ENCODE results near the gene COL4A6. TPM values are rescaled to one million over a fixed set of nuclear protein-coding genes. Genes with fewer than 3 reads are reported as not detected.

COL4A6 gene
- total and polyA plus RNA-seq, 4 donors, result 10.7 to 39.4 (median 12.1) TPM

- Histone ChIP-seq H3K27ac (ENCODE audit: low read depth, low read length) (no peak overlapping the region), H3K4me1 (ENCODE audit: control insufficient read depth, insufficient read depth, low read length) (peaks cover 4% of the 10 kb centered on the region), H3K4me3 (ENCODE audit: low read depth, low read length) (no peak overlapping the region), H3K36me3 (ENCODE audit: control insufficient read depth, insufficient read depth, low read length) (no peaks in the 10 kb centered on the region), H3K27me3 (ENCODE audit: control insufficient read depth, insufficient read depth, low read length) (peaks cover 5% of the 10 kb centered on the region), H3K9me3 (ENCODE audit: control insufficient read depth, insufficient read depth, low read length) (no peaks in the 10 kb centered on the region)
- 79% methylated on average over 18 of the region's 18 CpGs for WGBS (ENCODE audit: insufficient coverage)
- DNase-seq (ENCODE audit: low read depth in 4 of 6, low spot score in 6 of 6), result no peak
Measured at GRCh38 chrX:108298165-108298602, 140.0 kb downstream of the COL4A6 start.

- H3K4me1 ChIP-seq (ENCODE audit: control insufficient read depth, insufficient read depth, low read length), result peaks cover 4% of the 10 kb centered on the region
- H3K4me3 ChIP-seq (ENCODE audit: low read depth, low read length), result no peak overlapping the region
- no peaks in the 10 kb centered on the region for H3K36me3 ChIP-seq (ENCODE audit: control insufficient read depth, insufficient read depth, low read length)
- H3K9me3 ChIP-seq (ENCODE audit: control insufficient read depth, insufficient read depth, low read length), result no peaks in the 10 kb centered on the region
- H3K27ac ChIP-seq (ENCODE audit: low read depth, low read length), result no peak overlapping the region
- no peak for DNase-seq (ENCODE audit: low read depth in 4 of 6, low spot score in 6 of 6)
- H3K27me3 ChIP-seq (ENCODE audit: control insufficient read depth, insufficient read depth, low read length), result peaks cover 5% of the 10 kb centered on the region
Measured at GRCh38 chrX:108297290-108297689, 140.9 kb downstream of the COL4A6 start.

GRCh38 chrX:108292053-108292452, 146.2 kb downstream of the COL4A6 start:
- Histone ChIP-seq H3K27me3 (ENCODE audit: control insufficient read depth, insufficient read depth, low read length) (no peaks in the 10 kb centered on the region), H3K27ac (ENCODE audit: low read depth, low read length) (no peak overlapping the region), H3K4me1 (ENCODE audit: control insufficient read depth, insufficient read depth, low read length) (no peaks in the 10 kb centered on the region), H3K4me3 (ENCODE audit: low read depth, low read length) (no peak overlapping the region), H3K36me3 (ENCODE audit: control insufficient read depth, insufficient read depth, low read length) (no peaks in the 10 kb centered on the region), H3K9me3 (ENCODE audit: control insufficient read depth, insufficient read depth, low read length) (no peaks in the 10 kb centered on the region)
- DNase-seq (ENCODE audit: low read depth in 4 of 6, low spot score in 6 of 6), result no peak
- no CpG with 5 or more reads among the region's 3 CpGs for WGBS (ENCODE audit: insufficient coverage)

- no peak overlapping the region for H3K4me3 ChIP-seq (ENCODE audit: low read depth, low read length)
- no peaks in the 10 kb centered on the region for H3K4me1 ChIP-seq (ENCODE audit: control insufficient read depth, insufficient read depth, low read length)
- no peak for DNase-seq (ENCODE audit: low read depth in 4 of 6, low spot score in 6 of 6)
- H3K36me3 ChIP-seq (ENCODE audit: control insufficient read depth, insufficient read depth, low read length), result no peaks in the 10 kb centered on the region
- H3K27me3 ChIP-seq (ENCODE audit: control insufficient read depth, insufficient read depth, low read length), result no peaks in the 10 kb centered on the region
- H3K27ac ChIP-seq (ENCODE audit: low read depth, low read length), result no peak overlapping the region
- no CpG with 5 or more reads among the region's 2 CpGs for WGBS (ENCODE audit: insufficient coverage)
- no peaks in the 10 kb centered on the region for H3K9me3 ChIP-seq (ENCODE audit: control insufficient read depth, insufficient read depth, low read length)
Measured at GRCh38 chrX:108285918-108286317, 152.3 kb downstream of the COL4A6 start.

- Histone ChIP-seq H3K4me1 (ENCODE audit: control insufficient read depth, insufficient read depth, low read length) (no peaks in the 10 kb centered on the region), H3K4me3 (ENCODE audit: low read depth, low read length) (no peak overlapping the region), H3K9me3 (ENCODE audit: control insufficient read depth, insufficient read depth, low read length) (no peaks in the 10 kb centered on the region), H3K36me3 (ENCODE audit: control insufficient read depth, insufficient read depth, low read length) (no peaks in the 10 kb centered on the region), H3K27ac (ENCODE audit: low read depth, low read length) (no peak overlapping the region), H3K27me3 (ENCODE audit: control insufficient read depth, insufficient read depth, low read length) (no peaks in the 10 kb centered on the region)
- 52% methylated on average over 2 of the region's 2 CpGs for WGBS (ENCODE audit: insufficient coverage)
- DNase-seq (ENCODE audit: low read depth in 4 of 6, low spot score in 6 of 6), result no peak
Measured at GRCh38 chrX:108285356-108285755, 152.9 kb downstream of the COL4A6 start.

- no peaks in the 10 kb centered on the region for H3K27me3 ChIP-seq (ENCODE audit: control insufficient read depth, insufficient read depth, low read length)
- H3K9me3 ChIP-seq (ENCODE audit: control insufficient read depth, insufficient read depth, low read length), result no peaks in the 10 kb centered on the region
- 94% methylated on average over 3 of the region's 4 CpGs for WGBS (ENCODE audit: insufficient coverage)
- no peak overlapping the region for H3K27ac ChIP-seq (ENCODE audit: low read depth, low read length)
- no peaks in the 10 kb centered on the region for H3K36me3 ChIP-seq (ENCODE audit: control insufficient read depth, insufficient read depth, low read length)
- no peak for DNase-seq (ENCODE audit: low read depth in 4 of 6, low spot score in 6 of 6)
- H3K4me1 ChIP-seq (ENCODE audit: control insufficient read depth, insufficient read depth, low read length), result no peaks in the 10 kb centered on the region
- H3K4me3 ChIP-seq (ENCODE audit: low read depth, low read length), result no peak overlapping the region
Measured at GRCh38 chrX:108275732-108276131, 162.5 kb downstream of the COL4A6 start.

- Histone ChIP-seq H3K27me3 (ENCODE audit: control insufficient read depth, insufficient read depth, low read length) (peaks cover 2% of the 10 kb centered on the region), H3K4me3 (ENCODE audit: low read depth, low read length) (no peak overlapping the region), H3K4me1 (ENCODE audit: control insufficient read depth, insufficient read depth, low read length) (no peaks in the 10 kb centered on the region), H3K36me3 (ENCODE audit: control insufficient read depth, insufficient read depth, low read length) (no peaks in the 10 kb centered on the region), H3K27ac (ENCODE audit: low read depth, low read length) (no peak overlapping the region), H3K9me3 (ENCODE audit: control insufficient read depth, insufficient read depth, low read length) (no peaks in the 10 kb centered on the region)
- no CpG with 5 or more reads among the region's 2 CpGs for WGBS (ENCODE audit: insufficient coverage)
- DNase-seq (ENCODE audit: low read depth in 4 of 6, low spot score in 6 of 6), result no peak
Measured at GRCh38 chrX:108271397-108271787, 166.8 kb downstream of the COL4A6 start.

- no CpG with 5 or more reads among the region's 6 CpGs for WGBS (ENCODE audit: insufficient coverage)
- Histone ChIP-seq H3K36me3 (ENCODE audit: control insufficient read depth, insufficient read depth, low read length) (no peaks in the 10 kb centered on the region), H3K4me1 (ENCODE audit: control insufficient read depth, insufficient read depth, low read length) (no peaks in the 10 kb centered on the region), H3K27me3 (ENCODE audit: control insufficient read depth, insufficient read depth, low read length) (peaks cover 2% of the 10 kb centered on the region), H3K27ac (ENCODE audit: low read depth, low read length) (no peak overlapping the region), H3K4me3 (ENCODE audit: low read depth, low read length) (no peak overlapping the region), H3K9me3 (ENCODE audit: control insufficient read depth, insufficient read depth, low read length) (no peaks in the 10 kb centered on the region)
- no peak for DNase-seq (ENCODE audit: low read depth in 4 of 6, low spot score in 6 of 6)
Measured at GRCh38 chrX:108270739-108271396, 167.4 kb downstream of the COL4A6 start.

- no peak overlapping the region for H3K4me3 ChIP-seq (ENCODE audit: low read depth, low read length)
- no peaks in the 10 kb centered on the region for H3K36me3 ChIP-seq (ENCODE audit: control insufficient read depth, insufficient read depth, low read length)
- H3K9me3 ChIP-seq (ENCODE audit: control insufficient read depth, insufficient read depth, low read length), result no peaks in the 10 kb centered on the region
- no peaks in the 10 kb centered on the region for H3K4me1 ChIP-seq (ENCODE audit: control insufficient read depth, insufficient read depth, low read length)
- H3K27ac ChIP-seq (ENCODE audit: low read depth, low read length), result no peak overlapping the region
- no peak for DNase-seq (ENCODE audit: low read depth in 4 of 6, low spot score in 6 of 6)
- 60% methylated on average over 1 of the region's 1 CpG for WGBS (ENCODE audit: insufficient coverage)
- H3K27me3 ChIP-seq (ENCODE audit: control insufficient read depth, insufficient read depth, low read length), result peaks cover 2% of the 10 kb centered on the region
Measured at GRCh38 chrX:108270280-108270679, 167.9 kb downstream of the COL4A6 start.

- no peaks in the 10 kb centered on the region for H3K36me3 ChIP-seq (ENCODE audit: control insufficient read depth, insufficient read depth, low read length)
- 51% methylated on average over 4 of the region's 4 CpGs for WGBS (ENCODE audit: insufficient coverage)
- peaks cover 2% of the 10 kb centered on the region for H3K27me3 ChIP-seq (ENCODE audit: control insufficient read depth, insufficient read depth, low read length)
- no peak for DNase-seq (ENCODE audit: low read depth in 4 of 6, low spot score in 6 of 6)
- no peak overlapping the region for H3K27ac ChIP-seq (ENCODE audit: low read depth, low read length)
- no peaks in the 10 kb centered on the region for H3K4me1 ChIP-seq (ENCODE audit: control insufficient read depth, insufficient read depth, low read length)
- no peak overlapping the region for H3K4me3 ChIP-seq (ENCODE audit: low read depth, low read length)
- H3K9me3 ChIP-seq (ENCODE audit: control insufficient read depth, insufficient read depth, low read length), result no peaks in the 10 kb centered on the region
Measured at GRCh38 chrX:108268434-108269080, 169.7 kb downstream of the COL4A6 start.

All from spinal cord (tissue), 10 donors.